Upper lobe of left lung (tissue), 4 donors: ENCODE data around the gene HLA-DRB5.

Experiments
- CTCF ChIP-seq, 6 experiments: fragments of 450-650 bp in 4 of 6; fragments of 200-600 bp in 2 of 6; sonication (generic) in 2 of 6; IDR thresholded peaks; one replicate each; pipeline ENCODE4 v1.5.1; 2016 to 2019; ENCODE audit warnings: antibody characterized with exemption in 6 of 6
- POLR2AphosphoS5 ChIP-seq, 2 donors: sonication (generic); formaldehyde crosslinking; IDR thresholded peaks; one replicate each; pipeline ENCODE4 v1.5.1; 2017; ENCODE audit warnings: antibody characterized with exemption in 2 of 2

- TF ChIP-seq CTCF (IDR thresholded peaks at IDR 0.05), result no peak
- TF ChIP-seq POLR2AphosphoS5 (IDR thresholded peaks at IDR 0.05), result no peak
These were observed 12.2 kb downstream of the HLA-DRB5 start for GRCh38 chr6:32517654-32518445.
